Measurements from ENCODE around the gene PNPLA1.

GRCh38 chr6:36336779-36337241 lies 67.0 kb downstream of the PNPLA1 start, which contains the start of gene BNIP5:
- TF ChIP-seq CTCF (IDR thresholded peaks at IDR 0.05) (no peak), POLR2A (IDR thresholded peaks at IDR 0.05) (no peak)

Data from esophagus squamous epithelium (tissue), 4 donors.